Measurements from ENCODE around the gene TRAF3.

GRCh38 chr14:102910442-102910841 lies 133.2 kb downstream of the TRAF3 start:
- no peak for TF ChIP-seq CTCF (conservative IDR thresholded peaks at IDR 0.05 in 1 of 2, IDR thresholded peaks at IDR 0.05 in 1 of 2; ENCODE audit: extremely low read depth in 1 of 2, insufficient read depth in 1 of 2, low read depth in 1 of 2, low read length in 2 of 2)
- TF ChIP-seq EZH2 (IDR thresholded peaks at IDR 0.05; ENCODE audit: borderline replicate concordance, low read length): no peak
